NCI-H345 treated with DMSO at 0.1 percent for 48 hours (cell line): ENCODE results near the gene NAPSA.
"Not testable (repeated sequence)": the region's sequence is repeated elsewhere in the genome, so short reads cannot be mapped to it uniquely, and the experiment has no call there.

Experiments used
- DNase-seq: peaks from one replicate; lab custom pipeline; 2025; ENCODE audit not compliant: unreplicated experiment; lab: John Stamatoyannopoulos, UW

NAPSA gene

GRCh38 chr19:50361290-50362029 lies 4.0 kb downstream of the NAPSA start:
- no peak for DNase-seq

GRCh38 chr19:50359328-50359818 lies 6.1 kb downstream of the NAPSA start:
- no peak for DNase-seq

GRCh38 chr19:50358483-50359327 lies 6.7 kb downstream of the NAPSA start:
- peak; percentile 61 for DNase-seq

- DNase-seq = peak; percentile 22
Observed at GRCh38 chr19:50357178-50358100, 8.0 kb downstream of the NAPSA start.

GRCh38 chr19:50356691-50357177 lies 8.7 kb downstream of the NAPSA start:
- no peak for DNase-seq

- not testable (repeated sequence) for DNase-seq
Observed at GRCh38 chr19:50353487-50353880, 12.0 kb downstream of the NAPSA start.

- DNase-seq = no peak
Observed at GRCh38 chr19:50352242-50352641, 13.2 kb downstream of the NAPSA start.

GRCh38 chr19:50349277-50350057 lies 16.0 kb downstream of the NAPSA start:
- DNase-seq = no peak

GRCh38 chr19:50347089-50347581 lies 18.3 kb downstream of the NAPSA start:
- not testable (repeated sequence) for DNase-seq

GRCh38 chr19:50344661-50345318 lies 20.6 kb downstream of the NAPSA start:
- DNase-seq = no peak

- DNase-seq = no peak
Observed at GRCh38 chr19:50341091-50341564, 24.3 kb downstream of the NAPSA start.

GRCh38 chr19:50340331-50340730 lies 25.1 kb downstream of the NAPSA start:
- no peak for DNase-seq

GRCh38 chr19:50337031-50337430 lies 28.4 kb downstream of the NAPSA start:
- not testable (repeated sequence) for DNase-seq

GRCh38 chr19:50334741-50335421 lies 30.6 kb downstream of the NAPSA start:
- DNase-seq = no peak

- peak; percentile 76 for DNase-seq
Observed at GRCh38 chr19:50333737-50334617, 31.5 kb downstream of the NAPSA start.

GRCh38 chr19:50333235-50333736 lies 32.2 kb downstream of the NAPSA start:
- peak; percentile 76 for DNase-seq

- DNase-seq = no peak
Observed at GRCh38 chr19:50332244-50333038, 33.0 kb downstream of the NAPSA start.
